Measurements from ENCODE around the gene TAF12.

TAF12 gene

DNA sequence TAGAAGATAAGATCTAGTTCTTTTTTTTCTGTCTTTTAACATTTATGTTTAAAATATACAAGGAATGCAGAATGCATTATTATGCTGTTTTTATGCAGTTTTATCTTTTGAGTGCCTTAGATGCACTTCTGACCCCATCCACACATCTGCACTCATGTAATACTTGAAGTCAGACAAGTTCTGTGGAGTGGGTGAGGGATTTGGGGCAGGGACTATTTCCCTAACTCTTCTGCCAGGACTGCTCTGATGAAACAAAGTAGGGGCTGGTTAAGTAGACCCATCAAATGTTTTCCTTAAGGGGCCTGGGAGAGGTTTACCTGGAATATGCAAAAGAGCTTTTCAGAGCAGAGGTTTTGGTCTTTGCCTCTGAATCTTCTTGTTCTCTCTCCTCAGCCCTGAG lies 78.6 kb downstream of the TAF12 start:
- H3K9me3 ChIP-seq = no peaks in the 10 kb centered on the region
- no peak overlapping the region for H3K4me3 ChIP-seq
- in situ Hi-C loops (cut with MboI; ENCODE audit: low sequenced_read_pairs) = no loop called here
- H3K27me3 ChIP-seq (ENCODE audit: low read depth) = no peaks in the 10 kb centered on the region
- H3K4me1 ChIP-seq = no peaks in the 10 kb centered on the region
- DNase-seq (ENCODE audit: low spot score in 2 of 2) = no peak
- peaks cover 81% of the 10 kb centered on the region for H3K36me3 ChIP-seq (replicated peaks)

DNA sequence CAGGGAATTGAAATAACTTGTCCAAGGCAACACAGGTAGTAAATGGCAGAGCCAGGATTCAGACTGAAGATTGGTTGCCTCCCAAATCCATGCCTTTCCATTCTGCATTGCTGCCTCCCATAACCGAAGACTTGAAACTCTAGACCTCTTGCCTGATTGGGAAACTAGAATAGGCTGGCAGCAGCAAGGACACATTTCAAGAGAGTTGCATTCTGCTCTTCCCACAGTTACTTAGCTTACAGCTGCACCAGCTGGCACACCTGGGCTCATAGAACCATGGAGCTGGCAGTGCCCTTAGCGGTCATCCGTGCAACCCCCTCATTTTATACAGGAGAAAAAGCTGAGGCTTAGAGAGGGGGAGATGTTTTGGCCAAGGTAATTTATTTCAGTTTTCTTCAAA lies 82.0 kb downstream of the TAF12 start:
- in situ Hi-C loops (cut with MboI; ENCODE audit: low sequenced_read_pairs) = no loop called here
- Histone ChIP-seq H3K4me1 (no peaks in the 10 kb centered on the region), H3K9me3 (no peaks in the 10 kb centered on the region), H3K27me3 (ENCODE audit: low read depth) (no peaks in the 10 kb centered on the region), H3K4me3 (no peak overlapping the region), H3K36me3 (replicated peaks) (peaks cover 65% of the 10 kb centered on the region)
- DNase-seq (ENCODE audit: low spot score in 2 of 2) = no peak
